Activated CD8-positive, alpha-beta T cell treated with anti-CD3 and anti-CD28 coated beads for 36 hours (primary cell): Measurements from ENCODE around the gene ELAC1. TPM values are rescaled to one million over a fixed set of nuclear protein-coding genes. Genes with fewer than 3 reads are reported as not detected.

Experiments
- ATAC-seq: fragments of 200-7000 bp; cut with Tn5 transposase; one replicate; pipeline ENCODE4 v1.10.0; 2021; ENCODE audit warnings: mild to moderate bottlenecking, moderate library complexity
- CTCF ChIA-PET: fragments of 350-600 bp; sonication (Branson Sonifier 250); formaldehyde crosslinking; loops from one replicate; lab custom pipeline; 2021; ENCODE audit warnings: antibody characterized with exemption; lab: Charles Lee
- POLR2A ChIA-PET: fragments of 350-600 bp; sonication (Branson Sonifier 250); formaldehyde crosslinking; loops from one replicate; lab custom pipeline; 2021; ENCODE audit warnings: antibody characterized with exemption; lab: Charles Lee
- DNase-seq: peaks from one replicate; pipeline ENCODE4 v3.0.0-alpha.2; 2020
- H3K27ac Mint-ChIP-seq: one replicate; pipeline ENCODE4 v1.8.0; 2021; ENCODE audit warnings: mild to moderate bottlenecking, mixed read lengths
- H3K27me3 Mint-ChIP-seq: one replicate; pipeline ENCODE4 v1.8.0; 2021; ENCODE audit warnings: mixed read lengths
- H3K36me3 Mint-ChIP-seq: one replicate; pipeline ENCODE4 v1.8.0; 2021; ENCODE audit warnings: low read depth, mixed read lengths
- H3K4me1 Mint-ChIP-seq: one replicate; pipeline ENCODE4 v1.8.0; 2021; ENCODE audit warnings: low read depth, mixed read lengths
- H3K4me3 Mint-ChIP-seq: one replicate; pipeline ENCODE4 v1.8.0; 2021; ENCODE audit warnings: mild to moderate bottlenecking, moderate library complexity, mixed read lengths
- H3K9me3 Mint-ChIP-seq: one replicate; pipeline ENCODE4 v1.8.0; 2021; ENCODE audit warnings: mixed read lengths
- intact Hi-C: fragments of 100-400 bp; cut with micrococcal nuclease; formaldehyde crosslinking; loops from one replicate; pipeline ENCODE4 v1.10.0; 2022
- total RNA-seq, 2 experiments: library from RNA; stranded (reverse); gene quantifications; one replicate each; pipeline ENCODE4 v1.2.3, GENCODE V29; 2021
- TF ChIP-seq, protein P1 (sequence below): fragments of 200-600 bp; IDR thresholded peaks from one replicate; pipeline ENCODE4 v1.8.0; 2022; ENCODE audit warnings: antibody characterized with exemption, mild to moderate bottlenecking

Gene ELAC1
- total RNA-seq, 2 experiments from 2014 or later, result 5.1 to 5.4 TPM

DNA sequence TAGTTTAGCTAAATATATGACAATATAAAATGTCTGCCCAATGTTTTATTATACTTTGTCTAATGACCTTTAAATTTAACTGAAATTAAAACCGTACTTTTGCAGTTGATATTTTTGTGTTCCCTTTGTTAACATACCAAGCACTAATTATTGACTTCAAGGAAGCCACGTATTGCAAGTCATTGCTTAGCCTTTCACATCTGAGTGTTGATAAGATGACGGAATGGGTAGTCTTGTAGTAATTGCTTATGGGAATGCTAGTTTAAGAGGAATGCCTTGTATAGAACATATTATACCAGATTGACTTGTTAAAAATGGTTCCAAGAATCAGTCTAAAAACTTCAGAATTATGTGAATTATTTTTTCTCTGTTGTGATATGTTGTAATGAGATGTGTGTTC, 14.0 kb upstream of the ELAC1 start:
- Mint-ChIP-seq H3K27ac (no peak overlapping the region), H3K4me3 (no peak overlapping the region), H3K9me3 (no peaks in the 10 kb centered on the region), H3K4me1 (no peaks in the 10 kb centered on the region), H3K27me3 (no peaks in the 10 kb centered on the region), H3K36me3 (no peaks in the 10 kb centered on the region)
- ChIA-PET POLR2A (no interaction called here), CTCF (no interaction called here)
- no peak for DNase-seq
- intact Hi-C loops, result no loop called here
- TF ChIP-seq, protein P1, sequence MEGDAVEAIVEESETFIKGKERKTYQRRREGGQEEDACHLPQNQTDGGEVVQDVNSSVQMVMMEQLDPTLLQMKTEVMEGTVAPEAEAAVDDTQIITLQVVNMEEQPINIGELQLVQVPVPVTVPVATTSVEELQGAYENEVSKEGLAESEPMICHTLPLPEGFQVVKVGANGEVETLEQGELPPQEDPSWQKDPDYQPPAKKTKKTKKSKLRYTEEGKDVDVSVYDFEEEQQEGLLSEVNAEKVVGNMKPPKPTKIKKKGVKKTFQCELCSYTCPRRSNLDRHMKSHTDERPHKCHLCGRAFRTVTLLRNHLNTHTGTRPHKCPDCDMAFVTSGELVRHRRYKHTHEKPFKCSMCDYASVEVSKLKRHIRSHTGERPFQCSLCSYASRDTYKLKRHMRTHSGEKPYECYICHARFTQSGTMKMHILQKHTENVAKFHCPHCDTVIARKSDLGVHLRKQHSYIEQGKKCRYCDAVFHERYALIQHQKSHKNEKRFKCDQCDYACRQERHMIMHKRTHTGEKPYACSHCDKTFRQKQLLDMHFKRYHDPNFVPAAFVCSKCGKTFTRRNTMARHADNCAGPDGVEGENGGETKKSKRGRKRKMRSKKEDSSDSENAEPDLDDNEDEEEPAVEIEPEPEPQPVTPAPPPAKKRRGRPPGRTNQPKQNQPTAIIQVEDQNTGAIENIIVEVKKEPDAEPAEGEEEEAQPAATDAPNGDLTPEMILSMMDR, result no peak
- ATAC-seq, result no peak

DNA sequence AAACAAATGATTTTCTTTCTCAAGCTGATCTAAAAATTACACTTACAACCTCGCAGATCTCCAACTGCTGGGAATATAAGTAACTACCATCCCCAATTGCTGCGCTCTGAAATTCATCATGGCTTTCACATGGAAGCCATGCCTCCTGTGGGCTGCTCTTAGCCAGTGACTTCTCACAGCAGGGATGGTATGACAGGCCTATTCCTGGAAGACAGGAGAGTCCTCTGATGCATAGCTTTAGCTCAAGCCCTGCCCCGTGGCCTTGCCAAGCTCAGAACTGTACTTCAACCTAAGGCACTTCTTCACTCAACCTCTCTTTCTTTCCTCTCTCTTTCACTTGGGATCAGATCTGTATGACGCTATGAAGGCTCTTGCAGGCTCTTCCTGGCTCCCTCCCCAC, 12.6 kb upstream of the ELAC1 start:
- Mint-ChIP-seq H3K36me3 (no peaks in the 10 kb centered on the region), H3K27me3 (no peaks in the 10 kb centered on the region), H3K9me3 (no peaks in the 10 kb centered on the region), H3K4me3 (no peak overlapping the region), H3K27ac (no peak overlapping the region), H3K4me1 (no peaks in the 10 kb centered on the region)
- ATAC-seq, result no peak
- CTCF ChIA-PET, result interaction anchor here (1.5 kb wide), 1 partner anchor 96 kb away, joined by 5 read pairs; no protein-coding TSS in a partner anchor
- TF ChIP-seq, protein P1, result no peak
- DNase-seq, result no peak
- intact Hi-C loops, result no loop called here
- POLR2A ChIA-PET, result no interaction called here

DNA sequence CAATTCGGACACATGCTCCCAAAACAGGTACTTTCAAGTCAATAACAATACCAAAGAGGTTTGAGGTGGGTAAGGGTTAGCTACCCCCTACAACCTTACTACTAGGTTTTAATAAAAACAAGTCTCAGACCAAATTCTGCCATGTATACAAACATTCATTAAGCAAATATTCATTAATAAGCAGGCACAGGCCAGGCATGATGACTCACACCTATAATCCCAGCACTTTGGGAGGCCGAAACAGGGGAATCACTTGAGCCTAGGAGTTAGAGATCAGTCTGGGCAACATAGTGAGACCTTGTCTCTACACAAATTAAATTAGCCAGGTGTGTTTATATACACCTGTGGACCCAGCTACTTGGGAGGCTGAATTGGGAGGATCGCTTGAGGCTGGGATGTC, 11.7 kb upstream of the ELAC1 start:
- Mint-ChIP-seq H3K27ac (no peak overlapping the region), H3K4me1 (no peaks in the 10 kb centered on the region), H3K27me3 (no peaks in the 10 kb centered on the region), H3K36me3 (peaks cover 2% of the 10 kb centered on the region), H3K4me3 (no peak overlapping the region), H3K9me3 (peaks cover 3% of the 10 kb centered on the region)
- POLR2A ChIA-PET, result interaction anchor here (1.4 kb wide), 1 partner anchor 12 kb away, joined by 3 read pairs; no protein-coding TSS in a partner anchor
- CTCF ChIA-PET, result interaction anchor here (0.8 to 1.5 kb wide), 2 partner anchors 15 to 95 kb away, joined by 3 to 5 read pairs; no protein-coding TSS in a partner anchor
- TF ChIP-seq, protein P1, result no peak
- DNase-seq (no peak), ATAC-seq (no peak)
- intact Hi-C loops, result no loop called here

DNA sequence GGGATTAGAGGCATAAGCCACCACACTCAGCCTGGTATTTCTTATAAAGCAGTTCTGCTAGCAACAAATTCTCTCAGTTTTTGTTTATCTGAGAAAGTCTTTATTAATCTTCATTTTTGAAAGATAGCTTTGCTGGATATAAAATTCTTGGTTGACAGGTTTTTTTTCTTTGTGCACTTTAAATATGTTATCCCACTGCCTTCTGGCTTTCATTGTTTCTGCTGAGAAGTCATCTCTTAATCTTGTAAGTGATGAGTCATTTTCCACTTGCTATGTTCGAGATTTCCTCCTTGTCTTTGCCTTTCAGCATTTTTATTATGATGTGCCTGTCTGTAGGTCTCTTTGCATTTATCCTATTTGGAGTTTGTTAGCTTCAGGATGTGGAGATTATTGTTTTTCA, 5.9 kb upstream of the ELAC1 start:
- DNase-seq, result no peak
- TF ChIP-seq, protein P1, result no peak
- ATAC-seq, result no peak
- Mint-ChIP-seq H3K36me3 (peaks cover 9% of the 10 kb centered on the region), H3K27ac (no peak overlapping the region), H3K4me3 (no peak overlapping the region), H3K9me3 (peaks cover 25% of the 10 kb centered on the region), H3K4me1 (no peaks in the 10 kb centered on the region), H3K27me3 (no peaks in the 10 kb centered on the region)
- ChIA-PET CTCF (interaction anchor here (1.5 kb wide), 1 partner anchor 145 kb away, joined by 4 read pairs; no protein-coding TSS in a partner anchor), POLR2A (no interaction called here)
- intact Hi-C loops, result no loop called here

DNA sequence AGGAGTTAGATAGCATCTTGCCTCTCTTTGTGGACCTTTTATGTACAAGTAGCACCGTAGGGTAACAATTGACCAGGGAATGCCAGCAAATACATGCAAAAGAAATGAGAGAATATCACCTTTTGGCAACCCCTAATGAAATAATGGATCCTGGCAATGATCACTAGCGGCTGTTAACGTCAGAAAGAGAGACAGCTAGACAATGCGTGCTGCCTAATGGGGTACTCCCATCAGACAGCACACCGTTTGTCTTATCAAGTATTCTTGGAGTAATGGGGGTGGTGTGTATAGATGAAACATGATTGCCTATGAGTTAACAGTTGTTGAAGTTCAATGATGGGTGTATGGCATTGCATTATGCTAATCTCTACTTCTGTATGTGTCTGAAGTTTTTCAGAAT, 1.6 kb downstream of the ELAC1 start:
- Mint-ChIP-seq H3K27ac (peak overlapping the region; percentile 94), H3K4me3 (peak overlapping the region; percentile 84), H3K27me3 (no peaks in the 10 kb centered on the region), H3K36me3 (peaks cover 5% of the 10 kb centered on the region), H3K4me1 (peaks cover 29% of the 10 kb centered on the region), H3K9me3 (peaks cover 3% of the 10 kb centered on the region)
- ATAC-seq (no peak), DNase-seq (no peak)
- TF ChIP-seq, protein P1, result no peak
- ChIA-PET CTCF (no interaction called here), POLR2A (interaction anchor here (1.2 to 1.3 kb wide), 2 partner anchors 10 to 61 kb away, joined by 3 to 4 read pairs; partner anchors contain the start of gene SMAD4)
- intact Hi-C loops, result loop anchor here (5.0 kb wide), 1 partner anchor 68 kb away; no protein-coding TSS in a partner anchor
